IPS-18c (cell line): ENCODE results near the gene C6orf132.
A peak's percentile ranks its signal among the peaks of the same experiment; 100 is the strongest.

Source experiments
- H3K4me3 ChIP-seq: 2 replicates; pipeline ENCODE4 v1.7.0; 2013; ENCODE audit warnings: low read depth, mild to moderate bottlenecking, low read length, moderate library complexity; ENCODE audit not compliant: insufficient read depth
- H3K9me3 ChIP-seq: one replicate; pipeline ENCODE4 v1.6.1; 2013; ENCODE audit warnings: mild to moderate bottlenecking, low read length, moderate library complexity; ENCODE audit not compliant: control insufficient read depth, insufficient read depth

C6orf132 gene

DNA sequence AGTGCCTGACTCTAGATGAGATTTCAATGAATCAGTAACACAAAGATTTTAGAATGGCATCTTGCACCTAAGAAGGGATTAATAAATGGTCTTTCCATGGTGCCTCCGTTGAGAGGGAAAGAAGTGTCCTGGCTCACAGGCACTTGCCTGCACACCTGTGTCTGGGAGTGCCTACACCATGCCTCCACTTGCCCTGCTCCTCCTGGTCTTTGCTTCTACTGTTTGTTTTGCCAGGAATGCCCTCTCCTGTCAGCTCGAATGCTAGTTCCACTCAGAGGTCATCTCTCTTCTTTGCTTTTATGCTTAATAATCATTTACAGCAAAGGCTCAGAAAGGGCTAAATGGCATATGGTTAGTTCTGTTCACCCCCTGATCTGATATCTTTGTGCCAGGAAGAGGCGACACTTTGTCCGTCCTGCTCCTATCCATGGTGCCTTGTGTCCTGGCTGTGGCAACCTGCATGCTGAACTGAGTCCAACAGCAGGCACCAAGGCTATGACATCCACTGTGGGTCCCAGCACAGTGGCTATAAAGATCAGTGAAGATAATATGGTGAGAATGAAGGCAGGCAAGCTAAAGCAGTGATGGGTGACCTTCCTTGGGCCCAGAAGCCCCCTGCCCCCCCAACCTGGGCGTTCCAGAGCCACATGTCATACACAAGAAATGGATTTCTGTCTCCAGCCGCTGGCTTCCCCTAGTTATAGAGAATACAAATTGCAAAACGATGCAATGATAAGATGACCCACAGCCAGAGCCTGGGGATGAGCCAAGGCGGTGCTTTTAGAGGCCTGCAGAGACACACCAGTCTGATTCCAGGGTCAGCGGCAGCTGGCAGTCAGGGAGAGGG lies 1.4 kb downstream of the C6orf132 start:
- peak overlapping the region; percentile 91 for H3K4me3 ChIP-seq

DNA sequence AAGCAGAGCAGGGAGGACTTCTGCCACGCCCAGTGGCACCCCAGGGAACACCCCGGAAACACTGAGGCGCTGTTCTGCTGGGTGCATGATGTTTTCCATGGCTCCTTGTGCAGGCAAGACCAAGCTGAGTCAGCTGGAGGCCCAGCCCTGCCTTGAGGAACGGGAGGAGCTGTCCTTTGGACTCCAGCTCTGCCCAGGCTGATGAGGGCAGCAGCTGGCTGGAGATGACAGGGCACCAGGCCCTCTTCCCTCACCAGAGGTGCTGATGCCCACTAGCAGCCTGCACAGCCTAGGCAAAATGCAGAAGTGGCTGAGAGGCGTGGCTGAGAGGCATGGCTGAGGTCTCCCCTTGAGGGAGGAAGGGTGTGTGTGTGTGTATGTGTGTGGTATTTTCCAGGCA lies 2.4 kb downstream of the C6orf132 start:
- peak overlapping the region; percentile 2; the same call in 1 of the 2 replicates for H3K4me3 ChIP-seq

More for the DNA sequence above, 1.4 kb downstream of the C6orf132 start:
- H3K9me3 ChIP-seq, result no peaks in the 10 kb centered on the region

DNA sequence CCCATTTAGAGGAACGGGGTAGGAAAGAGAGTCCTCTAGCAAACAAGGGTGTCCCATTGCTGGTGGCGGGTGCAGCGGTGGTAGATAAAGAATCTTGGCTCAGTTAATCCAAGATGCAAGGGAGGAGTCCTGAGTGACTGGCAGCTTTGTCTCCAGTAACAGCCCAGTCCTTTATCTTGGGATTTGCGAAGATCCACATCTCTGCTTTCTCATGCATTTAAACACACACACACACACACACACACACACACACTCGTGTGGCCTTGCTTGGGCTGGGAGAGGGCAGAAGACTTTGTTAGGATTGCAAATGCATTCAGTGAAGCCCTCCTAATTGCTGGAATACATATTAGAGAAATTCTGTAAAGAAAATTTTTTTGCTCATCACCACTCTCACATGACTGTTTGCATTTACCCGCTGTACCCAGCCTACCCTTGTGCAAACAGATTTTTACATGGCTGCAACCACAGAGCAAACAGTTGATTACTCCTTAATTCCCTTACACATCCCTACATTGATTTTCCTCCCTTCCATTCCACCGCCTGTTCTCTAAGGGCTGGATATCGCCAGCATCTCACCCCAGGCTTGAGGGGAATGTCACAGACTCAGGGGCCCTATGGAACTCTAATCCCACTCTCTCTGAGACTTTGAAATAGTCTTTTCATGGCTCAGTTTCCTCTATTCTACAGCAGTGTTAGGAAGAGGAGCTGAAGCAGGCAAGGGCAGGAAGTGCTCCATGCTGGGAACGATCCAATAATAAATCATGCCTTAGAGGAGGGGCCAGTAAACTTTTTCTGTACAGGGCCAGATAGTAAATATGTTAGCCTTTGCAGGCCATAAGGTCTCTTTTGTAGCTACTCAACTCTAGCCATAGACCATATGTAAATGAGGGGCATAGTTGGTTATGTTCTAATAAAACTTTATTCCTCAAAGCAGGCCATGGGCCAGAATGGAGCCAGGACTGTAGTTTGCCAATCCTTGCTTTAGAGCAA lies 3.5 kb downstream of the C6orf132 start:
- no peak overlapping the region for H3K4me3 ChIP-seq

More for the DNA sequence above, 2.4 kb downstream of the C6orf132 start:
- no peaks in the 10 kb centered on the region for H3K9me3 ChIP-seq

DNA sequence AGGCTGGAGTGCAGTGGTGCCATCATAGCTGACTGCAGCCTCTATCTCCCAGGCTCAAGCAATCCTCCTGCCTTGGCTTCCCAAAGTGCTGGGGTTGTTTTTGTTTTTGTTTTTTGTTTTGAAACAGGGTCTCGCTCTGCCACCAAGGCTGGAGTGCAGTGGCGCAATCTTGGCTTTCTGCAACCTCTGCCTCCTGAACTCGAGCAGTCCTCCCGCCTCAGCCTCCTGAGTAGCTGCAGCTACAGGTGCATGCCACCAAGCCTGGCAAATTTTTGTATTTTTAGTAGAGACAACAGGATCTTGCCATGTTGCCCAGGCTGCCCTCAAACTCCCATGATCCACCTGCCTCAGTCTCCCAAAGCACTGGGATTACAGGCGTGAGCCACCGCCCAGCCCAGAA lies 4.2 kb downstream of the C6orf132 start:
- no peak overlapping the region for H3K4me3 ChIP-seq
- H3K9me3 ChIP-seq, result no peaks in the 10 kb centered on the region

More for the DNA sequence above, 3.5 kb downstream of the C6orf132 start:
- H3K9me3 ChIP-seq, result no peaks in the 10 kb centered on the region

DNA sequence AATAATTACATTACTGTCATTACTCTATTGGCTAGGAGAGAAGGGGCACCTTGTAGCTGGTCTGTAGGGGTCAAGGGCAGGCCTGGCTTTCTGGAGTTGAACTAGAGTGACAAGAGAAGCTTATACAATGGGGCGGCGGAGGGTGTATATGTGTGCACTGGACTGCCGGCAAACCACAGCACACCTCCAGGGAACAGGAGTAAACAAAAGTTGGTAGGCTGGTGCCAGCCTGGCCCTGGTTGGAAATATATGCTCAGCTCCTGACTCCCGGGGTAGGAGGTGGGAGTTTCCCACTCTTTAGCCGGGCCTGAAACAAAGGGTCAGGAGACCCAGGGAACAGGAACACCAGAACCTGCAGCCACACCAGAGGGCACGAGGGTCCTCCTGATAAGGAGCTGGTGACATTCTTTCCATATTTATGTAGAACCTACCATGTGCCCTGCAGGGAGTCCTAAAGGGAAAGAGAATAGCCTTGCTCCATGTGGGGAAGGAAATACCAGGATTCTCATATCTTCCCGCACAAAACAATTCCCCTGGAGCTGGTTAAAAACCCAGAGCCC lies 5.1 kb downstream of the C6orf132 start:
- Histone ChIP-seq H3K4me3 (no peak overlapping the region; the same call in 1 of the 2 replicates), H3K9me3 (no peaks in the 10 kb centered on the region)

DNA sequence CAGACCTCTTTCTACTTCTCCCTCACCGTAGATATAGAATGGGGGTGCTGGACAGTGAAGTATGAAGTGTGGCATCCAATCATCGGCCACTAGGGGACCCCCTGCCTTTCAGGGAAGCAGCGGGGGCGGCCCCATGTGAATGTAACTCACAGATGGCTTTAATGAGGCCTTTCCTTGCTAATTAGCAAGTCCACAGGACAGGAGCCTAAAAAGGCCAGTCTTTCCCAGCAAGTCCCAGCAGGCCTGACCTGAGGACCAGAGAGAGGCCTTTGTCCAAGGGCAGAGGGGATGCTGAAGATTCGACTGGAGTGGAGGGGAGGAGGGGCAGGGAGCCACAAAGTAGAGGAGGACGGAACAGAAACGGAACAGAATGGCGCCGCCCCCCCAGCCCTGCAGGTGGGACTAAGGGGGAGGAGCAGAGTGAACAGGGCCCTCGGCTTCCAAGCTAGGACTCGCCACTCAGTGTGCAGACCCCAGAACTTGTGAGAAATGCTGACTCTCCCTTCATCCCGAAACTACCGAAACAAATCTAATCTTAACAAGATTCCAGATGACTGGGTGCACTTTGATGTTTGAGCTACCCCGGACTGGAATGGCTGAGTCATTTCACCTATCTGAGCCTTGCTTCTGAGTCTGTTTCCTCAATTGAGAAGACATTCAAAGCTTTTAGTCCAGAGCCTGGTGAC lies 5.8 kb downstream of the C6orf132 start:
- Histone ChIP-seq H3K9me3 (no peaks in the 10 kb centered on the region), H3K4me3 (no peak overlapping the region)

DNA sequence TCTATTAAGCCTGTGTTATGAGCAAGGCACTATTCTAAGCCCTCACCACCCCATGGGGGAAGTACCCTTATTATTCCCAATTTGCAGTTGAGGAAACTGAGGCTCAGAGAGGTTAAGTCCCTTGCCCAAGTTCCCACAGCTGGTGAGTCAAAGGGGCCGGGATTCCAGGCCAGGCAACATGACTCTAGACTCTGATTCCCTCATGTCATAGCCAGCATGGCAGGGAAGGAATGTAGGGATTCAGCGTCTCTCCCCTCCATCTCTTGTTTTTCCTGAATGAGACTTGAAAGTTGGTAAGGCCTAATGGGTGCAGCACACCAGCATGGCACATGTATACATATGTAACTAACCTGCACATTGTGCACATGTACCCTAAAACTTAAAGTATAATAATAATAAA lies 6.7 kb downstream of the C6orf132 start:
- no peak overlapping the region for H3K4me3 ChIP-seq

DNA sequence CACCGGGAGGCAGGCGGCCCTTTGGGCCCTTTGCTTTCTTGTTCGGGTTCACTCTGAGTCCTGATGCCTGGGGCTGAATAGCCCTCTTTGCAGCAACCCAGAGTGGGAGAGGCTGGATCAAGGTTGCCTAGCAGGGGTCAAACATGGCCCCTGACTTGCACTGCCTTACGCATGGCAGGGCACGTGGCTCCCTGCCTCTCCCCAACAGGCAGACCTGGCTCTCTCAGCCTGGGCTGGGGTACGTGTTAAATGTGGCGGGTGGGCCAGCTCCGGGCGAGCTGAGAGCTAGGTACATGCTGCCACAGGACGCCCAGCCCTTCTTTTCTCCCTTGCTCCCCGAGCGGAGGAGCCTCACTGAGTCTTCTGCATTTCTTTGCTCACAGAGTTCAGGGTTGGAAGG lies 7.3 kb downstream of the C6orf132 start:
- no peak overlapping the region for H3K4me3 ChIP-seq

More for the DNA sequence above, 6.7 kb downstream of the C6orf132 start:
- no peaks in the 10 kb centered on the region for H3K9me3 ChIP-seq

DNA sequence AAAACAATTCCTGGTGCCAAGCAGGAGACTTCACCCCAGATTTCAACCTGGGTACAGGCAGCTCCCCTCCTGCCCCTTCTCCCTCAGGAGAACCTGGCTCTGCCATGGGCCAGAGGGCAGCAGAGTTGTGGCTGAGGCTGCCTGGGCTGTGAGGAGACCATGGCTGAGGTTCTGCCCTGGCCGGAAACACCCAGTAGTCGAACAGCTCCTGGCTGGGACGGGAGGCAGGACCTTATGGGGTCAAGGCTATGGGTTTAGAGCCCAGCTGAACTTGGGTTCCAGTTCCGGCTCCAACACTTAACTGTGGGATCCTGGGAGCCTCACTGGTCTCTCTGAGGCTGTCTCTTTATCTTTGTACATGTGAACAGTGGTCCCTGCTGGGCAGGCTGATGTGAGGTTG lies 8.5 kb downstream of the C6orf132 start:
- Histone ChIP-seq H3K9me3 (no peaks in the 10 kb centered on the region), H3K4me3 (no peak overlapping the region)

More for the DNA sequence above, 7.3 kb downstream of the C6orf132 start:
- H3K9me3 ChIP-seq, result no peaks in the 10 kb centered on the region

DNA sequence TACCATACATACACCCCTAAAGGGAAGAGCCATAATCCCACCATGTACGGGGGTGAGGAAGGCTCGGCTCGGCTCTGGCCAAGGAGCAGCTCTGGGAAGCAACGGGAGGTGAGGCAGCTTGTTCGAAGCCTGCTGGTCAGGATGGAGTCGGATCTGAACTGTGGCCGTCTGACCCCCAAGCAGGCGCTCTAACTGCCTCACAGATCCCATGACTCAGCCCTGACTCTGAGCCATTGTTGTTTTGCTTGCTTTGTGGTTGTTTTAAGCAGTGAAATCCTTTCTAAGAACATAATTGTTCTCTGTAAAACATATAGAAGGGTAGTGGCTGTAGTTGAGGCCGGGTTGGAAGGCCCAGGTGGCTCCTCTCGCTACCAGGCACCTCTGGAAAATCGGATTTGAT lies 10.9 kb downstream of the C6orf132 start:
- Histone ChIP-seq H3K9me3 (no peaks in the 10 kb centered on the region), H3K4me3 (no peak overlapping the region)

DNA sequence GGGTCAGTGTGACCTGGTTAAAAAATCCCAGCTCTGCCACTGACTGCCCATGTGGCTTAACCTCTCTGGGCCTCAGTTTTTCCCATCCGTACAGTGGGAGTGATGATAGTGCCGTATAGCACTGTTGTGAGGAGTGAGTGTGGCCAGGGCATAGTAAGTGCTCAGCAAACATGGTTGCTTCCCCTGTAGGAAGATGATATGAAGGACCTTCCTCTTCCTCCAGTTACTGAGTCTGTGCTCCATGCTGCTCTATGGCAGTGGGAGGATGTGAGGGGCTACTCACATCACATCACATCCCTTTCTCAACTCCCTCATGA lies 13.1 kb downstream of the C6orf132 start:
- Histone ChIP-seq H3K9me3 (no peaks in the 10 kb centered on the region), H3K4me3 (no peak overlapping the region)

DNA sequence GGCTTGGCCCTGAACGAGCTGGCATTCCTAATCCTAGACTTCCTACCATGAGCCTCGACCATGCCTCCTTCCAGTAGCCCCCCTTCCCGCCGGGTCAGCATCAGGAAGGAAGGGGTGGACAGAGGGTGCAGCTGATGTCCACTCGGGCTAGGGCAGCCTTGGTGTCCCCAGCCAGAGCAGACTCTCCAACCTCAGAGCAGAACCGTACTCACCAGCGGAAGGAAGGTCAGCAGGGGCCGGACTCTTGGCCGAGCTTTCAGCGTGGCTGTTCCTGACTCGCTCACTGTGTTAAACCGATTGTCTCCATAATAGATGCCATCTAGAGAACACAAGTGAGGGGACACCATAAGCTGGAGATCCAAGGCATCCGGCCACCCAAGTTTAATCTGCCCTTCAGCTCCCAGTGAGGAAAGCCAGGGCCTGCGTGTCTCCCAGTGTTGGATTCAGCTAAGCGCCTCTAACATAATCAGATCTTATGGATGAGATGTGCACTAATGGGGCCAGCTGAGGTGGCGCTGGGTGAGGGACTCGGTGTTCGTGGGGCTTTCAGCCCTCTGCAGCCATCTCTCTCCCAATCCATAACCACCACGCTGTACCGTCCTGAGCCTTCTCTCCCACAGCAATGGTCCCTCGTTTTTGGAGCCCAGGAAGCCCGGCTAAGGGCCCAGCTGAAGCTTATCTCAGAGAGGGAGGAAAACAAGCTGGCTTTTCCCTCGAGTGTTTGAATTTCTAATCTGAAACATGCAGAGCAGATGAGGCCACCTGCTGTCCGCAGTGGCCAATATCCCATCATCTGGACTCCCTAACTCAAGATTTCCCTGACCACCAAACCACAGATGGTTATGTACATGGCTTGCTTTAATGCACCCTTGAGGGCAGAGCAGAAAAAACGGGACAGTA lies 13.7 kb downstream of the C6orf132 start:
- H3K4me3 ChIP-seq, result no peak overlapping the region
- no peaks in the 10 kb centered on the region for H3K9me3 ChIP-seq

DNA sequence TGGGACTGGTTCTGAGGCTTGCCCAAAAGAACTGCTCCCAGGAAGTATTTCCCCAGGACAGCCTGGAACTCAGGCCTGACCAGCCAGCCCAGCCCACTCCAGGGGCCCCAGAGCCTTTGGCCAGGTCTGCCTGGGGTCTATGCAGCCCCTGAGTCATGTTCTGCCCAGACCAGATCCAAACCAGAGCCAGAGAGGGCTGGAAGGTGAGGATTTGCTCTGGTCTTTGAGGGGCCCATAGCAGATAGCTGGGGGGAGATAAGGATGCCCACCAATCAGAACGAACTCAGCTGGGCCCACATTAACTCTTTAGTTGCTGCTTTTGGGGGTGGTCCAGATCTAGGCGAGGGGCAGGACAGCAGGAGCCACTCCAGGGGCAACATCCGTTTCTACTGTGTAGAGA lies 16.8 kb downstream of the C6orf132 start:
- Histone ChIP-seq H3K9me3 (no peaks in the 10 kb centered on the region), H3K4me3 (no peak overlapping the region)

DNA sequence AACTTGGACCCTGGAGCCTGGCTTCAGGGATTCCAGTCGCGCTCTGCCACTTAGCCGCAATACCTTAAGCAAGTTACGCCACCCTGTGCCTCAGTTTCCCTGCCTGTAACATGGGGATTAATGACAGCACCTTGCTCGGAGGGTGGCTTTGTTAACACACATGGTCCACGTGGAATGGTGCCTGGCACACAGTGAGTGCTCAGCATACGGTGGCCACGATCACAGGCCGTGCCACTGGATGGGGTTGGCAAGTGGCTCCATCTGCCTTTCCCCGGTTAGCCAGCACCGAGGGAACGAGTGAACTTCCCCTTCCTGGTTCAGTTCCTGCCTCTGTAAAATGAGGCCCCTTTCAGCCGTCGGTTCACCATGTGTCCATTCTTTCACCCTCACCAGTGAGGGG lies 17.2 kb downstream of the C6orf132 start:
- H3K4me3 ChIP-seq, result no peak overlapping the region
- no peaks in the 10 kb centered on the region for H3K9me3 ChIP-seq

DNA sequence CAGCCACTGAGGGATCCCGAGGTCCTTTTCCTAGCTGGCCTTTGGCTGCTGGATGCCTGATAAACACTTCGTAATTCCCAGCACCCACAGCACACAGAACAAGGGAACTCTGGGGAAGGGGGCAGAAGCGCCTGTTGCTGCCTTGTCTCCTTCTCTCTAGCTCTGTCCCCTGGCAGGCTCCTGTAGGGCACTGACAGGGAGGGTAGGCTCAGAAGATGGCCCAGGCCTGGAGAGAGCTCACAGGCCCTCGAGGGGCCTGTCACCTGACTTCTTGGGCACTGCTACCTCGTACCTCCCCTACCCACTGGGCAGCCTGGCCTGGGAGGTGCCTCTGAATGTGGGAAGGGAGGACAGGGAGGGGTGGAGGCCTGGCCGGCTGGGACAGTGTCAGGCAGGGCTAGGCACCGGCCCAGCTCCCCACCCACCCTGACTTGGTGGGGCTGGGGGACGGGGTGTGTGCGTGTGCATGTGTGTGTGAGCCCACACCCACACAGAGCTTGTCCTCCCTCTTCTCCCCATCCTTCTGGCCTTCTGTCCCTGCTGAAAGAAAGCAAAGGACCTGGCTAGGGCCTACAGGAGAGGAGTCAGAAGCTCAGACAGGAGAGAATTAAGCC lies 18.1 kb downstream of the C6orf132 start:
- Histone ChIP-seq H3K9me3 (no peaks in the 10 kb centered on the region), H3K4me3 (no peak overlapping the region)
